Measurements from ENCODE around the gene LRRTM3. TPM values are rescaled to one million over a fixed set of nuclear protein-coding genes. Genes with fewer than 3 reads are reported as not detected.

LRRTM3 gene
- polyA plus RNA-seq, 4 donors, result 3.6 to 6.7 (median 4.7) TPM

DNA sequence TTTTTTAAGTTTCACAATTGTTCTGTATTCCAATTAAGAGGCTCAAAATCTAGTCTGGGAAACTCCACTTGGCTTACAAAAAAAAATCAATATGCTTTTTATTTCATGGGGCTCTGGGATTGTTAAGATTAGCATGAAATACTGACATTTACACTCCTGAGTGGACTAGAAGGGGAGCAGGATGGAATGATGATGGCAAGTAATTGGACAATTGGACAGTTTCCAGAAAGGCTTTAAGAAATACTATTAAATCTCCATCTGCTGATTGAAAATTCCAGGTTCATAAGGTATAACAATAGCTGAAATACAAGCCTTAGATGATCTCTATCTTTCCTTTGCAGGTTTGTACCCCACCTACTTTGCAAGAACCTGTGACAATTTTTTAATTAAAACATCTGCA is 184.4 kb downstream of the LRRTM3 start:
- DNase-seq (ENCODE audit: low read depth in 4 of 4, low spot score in 2 of 4), result no peak

DNA sequence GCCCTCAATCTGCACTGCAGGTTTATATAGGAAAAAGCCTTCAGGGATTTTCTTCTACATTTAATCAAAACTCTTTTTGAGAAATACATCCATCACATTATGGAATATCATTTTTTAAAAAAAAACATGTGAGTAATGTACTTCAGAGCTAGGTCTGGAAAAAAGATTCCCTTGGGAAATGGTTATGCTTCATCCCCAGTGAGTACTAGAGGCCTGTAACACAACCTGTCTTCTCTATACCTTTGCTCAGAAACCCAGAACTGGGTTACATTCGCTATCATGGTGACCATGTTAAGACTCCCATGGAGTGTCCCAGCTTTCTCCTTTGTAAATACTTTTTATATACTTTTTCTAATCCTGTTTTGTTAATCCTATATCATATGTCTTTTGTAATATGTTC is 186.9 kb downstream of the LRRTM3 start:
- no peak for DNase-seq (ENCODE audit: low read depth in 4 of 4, low spot score in 2 of 4)

- DNase-seq (ENCODE audit: low read depth in 4 of 4, low spot score in 2 of 4), result no peak
These were observed 189.1 kb downstream of the LRRTM3 start for GRCh38 chr10:67114945-67115344.

GRCh38 chr10:67115972-67116371 is 190.1 kb downstream of the LRRTM3 start:
- DNase-seq (ENCODE audit: low read depth in 4 of 4, low spot score in 2 of 4), result no peak

DNA sequence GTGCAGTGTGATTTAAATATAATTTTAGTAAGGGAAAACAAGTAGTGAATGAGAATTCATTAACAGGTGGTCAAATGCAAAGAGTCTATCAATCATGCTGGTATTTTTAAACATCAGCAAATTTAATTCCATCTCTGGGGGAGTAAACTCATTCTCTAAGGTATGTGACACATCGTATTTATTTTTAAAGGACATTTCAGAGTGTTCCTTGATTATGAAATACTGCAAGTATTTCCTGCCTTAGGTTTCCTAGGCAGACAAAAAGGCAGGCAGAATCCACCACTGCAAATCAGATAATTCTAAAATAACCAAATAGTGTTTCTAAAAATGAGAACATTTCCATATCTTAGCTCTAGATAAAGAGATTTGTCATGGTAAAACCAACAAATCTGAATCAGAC is 193.8 kb downstream of the LRRTM3 start:
- DNase-seq (ENCODE audit: low read depth in 4 of 4, low spot score in 2 of 4), result no peak

- no peak for DNase-seq (ENCODE audit: low read depth in 4 of 4, low spot score in 2 of 4)
These were observed 201.6 kb downstream of the LRRTM3 start for GRCh38 chr10:67127441-67127840.

DNA sequence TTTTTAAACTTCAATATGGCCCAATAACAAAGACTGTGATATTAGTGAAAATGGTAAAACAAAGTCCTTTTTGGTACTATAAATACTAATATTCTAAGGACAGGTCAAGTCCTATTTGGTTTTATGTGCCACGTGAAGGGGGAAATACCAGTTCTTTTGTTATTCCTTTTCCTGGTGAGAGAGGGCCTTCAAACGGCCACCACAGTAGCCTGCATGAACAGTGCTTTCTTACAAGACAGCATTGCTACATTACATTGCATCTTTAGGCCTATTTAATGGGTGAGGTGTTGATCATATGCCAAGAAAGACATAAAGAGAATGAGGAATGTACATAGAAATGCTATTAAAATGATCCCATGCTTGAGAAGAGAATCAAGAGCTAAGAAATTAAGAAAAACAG is 214.8 kb downstream of the LRRTM3 start:
- DNase-seq (ENCODE audit: low read depth in 4 of 4, low spot score in 2 of 4), result no peak

DNA sequence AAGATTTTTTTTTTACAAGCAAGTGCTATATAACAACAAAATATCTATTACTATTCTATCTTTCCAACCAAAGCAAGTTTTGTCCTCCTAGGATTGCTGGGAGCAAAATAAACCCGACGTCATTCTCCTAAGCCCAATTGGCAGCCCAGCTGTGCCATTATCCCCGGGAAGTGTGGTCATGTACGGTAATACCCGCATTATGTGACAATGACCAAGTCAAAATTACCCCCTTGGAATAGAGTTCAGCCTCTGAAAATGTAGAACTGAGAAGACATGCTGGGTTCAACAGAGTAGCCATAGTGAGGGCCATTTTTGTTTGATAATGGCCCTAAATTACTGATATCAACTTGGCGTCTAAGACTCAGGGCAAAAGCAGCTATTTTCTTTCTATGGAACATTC is 215.5 kb downstream of the LRRTM3 start:
- DNase-seq (ENCODE audit: low read depth in 4 of 4, low spot score in 2 of 4), result no peak

DNA sequence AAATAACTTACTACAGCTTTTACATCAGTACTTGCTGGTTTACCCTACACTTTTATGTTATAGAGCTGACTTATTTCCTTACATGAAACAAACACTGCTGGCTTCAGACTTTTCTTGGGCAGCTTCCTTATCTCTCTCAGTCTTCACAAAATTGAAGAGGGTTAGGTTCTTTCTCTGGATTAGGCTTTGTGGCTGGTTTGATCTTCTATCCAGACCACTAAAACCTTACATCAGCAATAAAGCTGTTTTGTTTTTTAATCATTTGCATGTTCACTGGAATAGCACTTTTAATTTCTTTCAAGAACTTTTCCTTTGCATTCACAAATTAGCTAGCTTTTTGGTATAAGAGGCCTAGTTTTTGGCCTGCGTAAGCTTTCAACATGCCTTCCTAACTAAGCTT is 218.7 kb downstream of the LRRTM3 start:
- no peak for DNase-seq (ENCODE audit: low read depth in 4 of 4, low spot score in 2 of 4)
